A549 (cell line): ENCODE measurements around the gene SUPT3H.

Experiments
- CBX2 ChIP-seq: fragments of 200-600 bp; sonication (generic); IDR thresholded peaks from 2 replicates; pipeline ENCODE4 v1.6.1; 2016; ENCODE audit warnings: low read depth, mild to moderate bottlenecking, borderline replicate concordance
- CTCF ChIP-seq: fragments of >200 bp; sonication (Bioruptor Twin); formaldehyde crosslinking; IDR thresholded peaks from 3 replicates; pipeline ENCODE4 v1.5.1; 2016
- JUN ChIP-seq, 2 experiments: fragments of >200 bp; sonication (Bioruptor Twin); formaldehyde crosslinking; IDR thresholded peaks; 2 replicates in 1 of 2; 3 replicates in 1 of 2; pipeline ENCODE4 v1.6.1; 2016 to 2017
- KDM5A ChIP-seq: fragments of 200-600 bp; sonication (generic); IDR thresholded peaks from 2 replicates; pipeline ENCODE4 v1.6.1; 2016; ENCODE audit warnings: antibody characterized with exemption, mild to moderate bottlenecking
- MAFK ChIP-seq: fragments of 450-650 bp; IDR thresholded peaks from 2 replicates; pipeline ENCODE4 v1.6.1; 2014; ENCODE audit not compliant: partially characterized antibody
- MAX ChIP-seq: IDR thresholded peaks from 2 replicates; pipeline ENCODE4 v1.6.1; 2012
- MAZ ChIP-seq: fragments of 150-350 bp; IDR thresholded peaks from 2 replicates; pipeline ENCODE4 v1.6.1; 2014; ENCODE audit warnings: antibody characterized with exemption, low read depth, low read length, borderline replicate concordance
- NR3C1 ChIP-seq: fragments of >200 bp; sonication (Bioruptor Twin); formaldehyde crosslinking; IDR thresholded peaks from 3 replicates; pipeline ENCODE4 v1.6.1; 2017
- PBX3 ChIP-seq: IDR thresholded peaks from 2 replicates; pipeline ENCODE4 v1.6.1; 2012
- POLR2A ChIP-seq: IDR thresholded peaks from 2 replicates; pipeline ENCODE4 v1.6.1; 2012; ENCODE audit warnings: mild to moderate bottlenecking, low read length
- RAD21 ChIP-seq, 2 experiments: fragments of >200 bp in 1 of 2; sonication (Bioruptor Twin) in 1 of 2; formaldehyde crosslinking in 1 of 2; IDR thresholded peaks in 1 of 2; conservative IDR thresholded peaks in 1 of 2; 2 replicates in 1 of 2; 3 replicates in 1 of 2; pipeline ENCODE4 v1.6.1; 2012 to 2018; ENCODE audit warnings: inconsistent platforms in 1 of 2
- RARB ChIP-seq: fragments of 250-450 bp; sonication (Bioruptor Pico); IDR thresholded peaks from 2 replicates; pipeline ENCODE4 v1.8.0; 2021; ENCODE audit warnings: mild to moderate bottlenecking, moderate library complexity
- REST ChIP-seq: fragments of 200-600 bp; sonication (generic); IDR thresholded peaks from 2 replicates; pipeline ENCODE4 v1.6.1; 2016; ENCODE audit warnings: antibody characterized with exemption, mild to moderate bottlenecking, moderate library complexity
- RNF2 ChIP-seq: fragments of 200-600 bp; sonication (generic); IDR thresholded peaks from 2 replicates; pipeline ENCODE4 v1.6.1; 2016; ENCODE audit warnings: low read depth, mild to moderate bottlenecking, antibody characterized with exemption, moderate library complexity, borderline replicate concordance

- no peak for TF ChIP-seq PBX3
- TF ChIP-seq CTCF = no peak
- TF ChIP-seq RNF2 = no peak
- peak; percentile 70 to 74; a peak in 3 of 5 replicates for TF ChIP-seq JUN (IDR thresholded peaks at IDR 0.05)
- no peak for TF ChIP-seq RARB (CRISPR knock-in tag)
- TF ChIP-seq RAD21 (conservative IDR thresholded peaks at IDR 0.05 in 1 of 2, IDR thresholded peaks at IDR 0.05 in 1 of 2) = peak in 1 of 2 experiments; percentile 25; a peak in 2 of 5 replicates
- TF ChIP-seq CBX2 = no peak
- TF ChIP-seq REST = no peak
- TF ChIP-seq NR3C1 = no peak
- TF ChIP-seq MAZ = 0 out of 2 replicates have a peak, but pooled peaks have one; percentile 35
- TF ChIP-seq POLR2A = peak; percentile 82
- no peak for TF ChIP-seq KDM5A
- no peak for TF ChIP-seq MAFK
- TF ChIP-seq MAX = peak; percentile 96
Measured at GRCh38 chr6:45377554-45378333, at the start of gene SUPT3H.
